SIG-M5 treated with dmso at 0.1 percent for 504 hours (cell line): ENCODE results near the gene TRIM45.
A peak's percentile ranks its signal among the peaks of the same experiment; 100 is the strongest.
"Not testable (repeated sequence)": the region's sequence is repeated elsewhere in the genome, so short reads cannot be mapped to it uniquely, and the experiment has no call there.

Experiments used
- DNase-seq: peaks from one replicate; lab custom pipeline; 2025; ENCODE audit not compliant: unreplicated experiment; lab: John Stamatoyannopoulos, UW

TRIM45 gene, protein sequence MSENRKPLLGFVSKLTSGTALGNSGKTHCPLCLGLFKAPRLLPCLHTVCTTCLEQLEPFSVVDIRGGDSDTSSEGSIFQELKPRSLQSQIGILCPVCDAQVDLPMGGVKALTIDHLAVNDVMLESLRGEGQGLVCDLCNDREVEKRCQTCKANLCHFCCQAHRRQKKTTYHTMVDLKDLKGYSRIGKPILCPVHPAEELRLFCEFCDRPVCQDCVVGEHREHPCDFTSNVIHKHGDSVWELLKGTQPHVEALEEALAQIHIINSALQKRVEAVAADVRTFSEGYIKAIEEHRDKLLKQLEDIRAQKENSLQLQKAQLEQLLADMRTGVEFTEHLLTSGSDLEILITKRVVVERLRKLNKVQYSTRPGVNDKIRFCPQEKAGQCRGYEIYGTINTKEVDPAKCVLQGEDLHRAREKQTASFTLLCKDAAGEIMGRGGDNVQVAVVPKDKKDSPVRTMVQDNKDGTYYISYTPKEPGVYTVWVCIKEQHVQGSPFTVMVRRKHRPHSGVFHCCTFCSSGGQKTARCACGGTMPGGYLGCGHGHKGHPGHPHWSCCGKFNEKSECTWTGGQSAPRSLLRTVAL

DNA sequence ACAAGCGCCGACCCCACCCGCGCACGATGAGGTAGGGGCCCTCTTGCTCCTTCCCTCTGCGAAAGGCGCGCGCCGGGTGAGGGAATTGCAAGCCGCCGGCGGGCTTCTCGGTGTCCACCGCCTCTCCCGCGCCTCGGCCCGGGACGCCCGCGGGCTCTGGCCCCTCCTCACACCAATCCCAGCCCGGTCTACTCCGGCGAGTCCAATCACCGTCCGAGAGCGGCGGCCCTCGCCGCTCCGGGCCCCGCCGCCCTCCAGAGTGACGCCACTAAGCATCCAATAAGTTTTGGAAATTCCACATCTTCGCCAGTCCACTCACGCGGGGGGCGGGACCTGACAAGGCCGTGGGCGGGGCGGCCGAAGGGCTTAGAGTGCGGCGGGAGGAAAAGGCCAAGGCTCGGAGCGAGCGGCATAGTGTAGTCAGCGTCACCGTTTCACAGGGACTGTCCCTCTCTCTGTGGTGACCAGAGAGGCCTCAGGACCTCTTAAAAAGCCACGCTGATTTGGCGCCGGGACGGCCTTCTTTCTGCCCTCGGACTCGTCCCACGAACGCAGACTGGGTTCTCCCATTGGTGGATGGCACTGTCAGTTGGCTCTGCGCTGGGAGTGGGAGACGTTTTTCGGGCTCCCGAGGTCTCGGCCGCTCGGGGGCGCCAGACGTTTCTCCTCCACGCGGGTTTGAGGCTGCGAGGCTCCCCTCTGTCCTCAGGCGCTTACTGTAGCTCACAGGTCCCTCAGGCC lies at the start of gene TRIM45:
Gene TRIM45 (minus strand): TSS at position 161 of the 741 bp plus-strand sequence. CDS start 548 bp downstream, outside the sequence.
- peak; percentile 92 for DNase-seq

DNA sequence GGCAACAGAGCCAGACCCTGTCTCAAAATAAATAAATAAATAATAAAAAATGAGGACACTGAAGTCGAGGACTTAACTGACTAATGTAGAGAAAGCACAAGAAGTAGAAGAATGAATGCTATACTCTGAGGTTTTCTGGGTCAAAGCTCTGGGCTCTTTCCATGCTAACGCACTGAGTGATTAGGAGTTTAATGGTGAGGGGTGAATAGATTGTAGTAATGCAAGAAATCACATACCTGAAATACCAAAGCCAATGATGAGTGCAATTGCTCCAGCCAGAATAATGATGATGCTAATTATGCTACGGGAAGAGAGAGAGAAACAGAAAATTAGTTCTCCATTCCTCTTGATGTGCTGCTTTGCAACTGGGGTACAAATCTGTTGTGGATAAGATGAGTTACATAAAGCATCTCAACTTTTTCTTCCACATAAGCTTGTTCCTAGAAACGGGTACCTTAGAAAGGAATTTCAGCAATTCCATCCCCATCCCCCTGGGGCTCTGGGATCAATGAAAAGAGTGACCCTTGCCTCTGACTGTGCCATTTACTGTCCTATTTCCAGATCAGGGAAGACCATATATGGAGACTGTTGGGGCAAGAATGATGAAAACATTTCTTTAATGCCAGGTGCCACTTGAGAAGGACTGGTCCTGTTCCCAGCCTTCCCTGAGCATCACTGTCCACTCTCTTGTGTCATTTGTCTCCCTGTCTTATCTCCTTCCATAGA lies 48.5 kb upstream of the TRIM45 start:
- no peak for DNase-seq

DNA sequence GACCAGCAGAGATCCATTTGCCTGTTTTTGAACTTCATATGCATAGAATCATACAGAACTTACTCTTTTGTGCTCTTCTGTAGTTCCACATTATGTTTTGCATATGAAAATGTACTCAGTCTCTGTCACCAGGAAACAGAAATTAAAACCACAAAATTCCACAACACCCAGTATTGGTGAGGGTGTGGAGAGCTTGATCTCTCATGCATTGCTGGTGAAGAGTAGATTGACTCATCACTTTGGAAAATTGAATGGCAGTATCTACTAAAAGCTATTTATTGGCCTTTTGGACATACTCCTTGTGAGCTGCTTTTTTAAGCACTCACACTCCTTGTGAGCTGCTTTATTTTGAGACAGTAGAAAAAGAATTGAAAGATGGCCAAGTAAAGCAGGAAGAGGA lies 45.9 kb upstream of the TRIM45 start:
- no peak for DNase-seq

DNA sequence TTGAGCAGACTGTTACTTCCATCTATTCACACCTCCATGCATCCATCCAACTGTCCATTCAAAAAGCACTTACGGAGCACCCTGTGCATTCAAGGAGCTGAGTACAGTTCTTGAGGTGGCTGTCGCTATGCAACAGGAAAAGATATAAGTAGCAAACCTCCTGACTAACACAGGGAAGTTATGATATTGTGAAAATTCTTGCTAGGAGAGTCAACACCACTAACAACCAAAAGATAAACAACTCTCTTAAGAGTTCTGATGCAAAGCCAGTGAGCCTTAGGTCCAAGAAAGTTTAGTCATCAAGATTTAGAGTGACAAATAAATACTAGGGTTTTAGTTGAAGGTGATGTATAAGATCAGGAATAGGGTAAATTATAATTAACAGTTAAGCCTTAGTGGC lies 44.5 kb upstream of the TRIM45 start:
- DNase-seq, result no peak

DNA sequence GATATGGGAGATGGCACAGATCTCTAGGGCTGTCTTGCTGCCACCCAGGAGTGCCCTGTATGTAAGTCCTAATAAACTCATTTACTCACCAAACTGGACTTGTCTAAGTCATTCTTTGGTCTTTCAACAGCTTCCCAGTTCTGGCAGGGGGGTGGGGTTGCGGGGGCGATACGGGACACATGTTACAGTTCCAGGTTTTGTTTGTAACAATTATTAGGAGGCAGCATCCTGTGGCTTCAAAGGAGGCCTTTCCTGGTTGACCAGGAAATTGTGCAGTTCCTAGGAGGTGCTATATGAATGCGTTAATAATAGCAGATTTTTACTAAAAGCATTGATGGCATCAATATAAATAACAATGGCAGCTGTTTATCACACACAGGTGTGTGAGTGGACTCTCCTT lies 42.7 kb upstream of the TRIM45 start:
- no peak for DNase-seq

DNA sequence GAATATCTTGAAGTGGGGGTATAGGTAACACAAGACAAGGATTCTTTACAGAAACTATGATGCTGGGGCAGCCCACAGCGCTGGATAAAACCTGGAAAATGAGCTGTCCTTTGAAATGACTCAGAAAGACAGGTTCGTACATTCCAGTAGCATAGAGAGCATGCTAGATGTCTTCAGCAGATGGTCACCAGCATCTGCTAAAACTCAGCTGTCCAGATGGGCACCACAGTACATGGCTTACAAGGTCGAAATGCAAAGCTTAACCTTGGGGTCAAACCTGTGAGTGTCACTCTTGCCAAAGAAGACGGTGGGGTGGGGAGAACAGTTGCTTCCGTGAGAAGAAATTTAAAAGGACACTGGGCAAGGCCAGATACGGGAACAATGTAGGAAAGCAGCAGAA lies 41.3 kb upstream of the TRIM45 start:
- no peak for DNase-seq

DNA sequence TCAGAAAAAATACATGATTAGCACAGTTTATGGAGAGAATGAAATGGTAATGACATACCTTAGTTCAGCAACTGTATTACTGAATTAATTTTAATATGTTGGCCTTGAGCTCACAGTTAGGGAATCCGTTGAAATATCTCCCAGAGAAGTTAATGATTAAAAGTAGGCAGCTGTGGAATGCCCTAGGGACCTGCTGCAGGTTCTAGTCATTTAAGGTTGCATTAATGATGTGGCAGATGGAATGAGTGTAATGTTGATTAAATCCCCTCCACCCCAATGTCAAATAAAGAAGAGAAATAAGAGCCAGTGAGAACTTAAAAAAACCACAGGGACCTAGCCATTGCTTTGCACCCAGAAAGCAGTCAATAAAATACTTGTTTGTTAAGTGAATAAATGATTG lies 40.3 kb upstream of the TRIM45 start:
- no peak for DNase-seq

DNA sequence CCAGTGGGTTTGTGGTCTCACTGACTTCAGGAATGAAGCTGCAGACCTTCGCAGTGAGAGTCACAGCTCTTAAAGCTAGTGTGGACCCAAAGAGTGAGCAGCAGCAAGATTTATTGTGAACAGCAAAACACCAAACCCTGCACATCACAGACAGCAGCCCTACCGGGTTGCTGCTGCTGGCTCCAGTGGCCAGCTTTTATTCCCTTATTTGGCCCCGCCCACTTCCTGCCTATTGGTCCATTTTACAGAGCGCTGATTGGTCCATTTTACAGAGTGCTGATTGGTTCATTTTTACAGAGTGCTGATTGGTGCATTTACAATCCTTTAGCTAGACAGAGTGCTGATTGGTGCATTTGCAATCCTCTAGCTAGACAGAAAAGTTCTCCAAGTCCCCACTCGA lies 29.8 kb upstream of the TRIM45 start:
- DNase-seq, result not testable (repeated sequence)

DNA sequence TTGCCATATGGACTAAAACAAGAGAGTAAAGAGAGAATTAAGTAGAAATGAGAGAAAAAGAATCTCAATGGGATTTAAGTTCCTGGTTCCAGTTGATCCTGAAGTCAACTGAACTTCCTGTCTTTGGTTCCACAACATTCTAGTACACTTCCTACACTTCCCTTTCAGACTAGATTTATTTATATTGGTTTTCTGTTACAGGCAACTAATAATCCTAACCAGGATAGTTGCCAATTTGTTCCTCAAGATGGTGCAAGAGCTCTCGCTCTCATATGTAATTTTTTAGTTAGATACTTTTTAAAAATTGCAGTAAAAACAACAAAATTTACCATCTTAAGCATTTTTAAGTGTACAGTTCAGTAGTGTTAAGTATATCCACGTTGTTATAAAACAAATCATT lies 28.8 kb upstream of the TRIM45 start:
- DNase-seq, result no peak

DNA sequence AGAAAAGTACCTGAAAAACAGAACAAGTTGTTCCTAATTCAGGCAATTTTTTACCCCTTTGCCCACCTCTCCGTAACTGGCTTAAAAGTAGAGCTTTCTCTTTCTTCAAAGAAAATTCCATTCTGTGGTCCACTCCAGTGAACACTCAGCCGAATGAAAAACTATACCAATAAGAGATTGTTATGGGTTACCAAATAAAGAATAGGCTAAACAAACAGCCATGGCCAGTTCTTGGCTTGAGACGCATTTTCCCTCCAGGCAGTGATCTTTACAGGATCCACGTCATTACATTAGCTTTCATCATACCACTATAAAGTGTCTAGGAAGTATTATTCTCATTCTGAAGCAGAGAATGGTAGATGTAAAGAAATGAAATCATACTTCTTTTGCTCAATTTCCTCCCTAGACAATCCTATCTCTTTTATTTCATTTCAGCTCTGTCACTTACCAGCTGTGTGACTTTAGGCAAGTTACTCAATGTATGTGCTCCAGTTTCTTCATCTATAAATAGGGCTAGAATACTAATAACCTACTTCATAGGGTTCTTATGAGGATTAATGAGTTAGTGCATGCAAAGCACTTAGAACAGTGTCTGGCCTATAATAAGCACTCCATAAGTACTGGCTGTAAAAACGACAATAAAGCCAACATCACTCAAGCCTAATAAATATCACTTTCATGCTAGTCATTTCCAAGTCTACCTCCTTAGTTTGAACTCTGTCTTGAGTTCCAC lies 26.5 kb upstream of the TRIM45 start:
- DNase-seq, result no peak

DNA sequence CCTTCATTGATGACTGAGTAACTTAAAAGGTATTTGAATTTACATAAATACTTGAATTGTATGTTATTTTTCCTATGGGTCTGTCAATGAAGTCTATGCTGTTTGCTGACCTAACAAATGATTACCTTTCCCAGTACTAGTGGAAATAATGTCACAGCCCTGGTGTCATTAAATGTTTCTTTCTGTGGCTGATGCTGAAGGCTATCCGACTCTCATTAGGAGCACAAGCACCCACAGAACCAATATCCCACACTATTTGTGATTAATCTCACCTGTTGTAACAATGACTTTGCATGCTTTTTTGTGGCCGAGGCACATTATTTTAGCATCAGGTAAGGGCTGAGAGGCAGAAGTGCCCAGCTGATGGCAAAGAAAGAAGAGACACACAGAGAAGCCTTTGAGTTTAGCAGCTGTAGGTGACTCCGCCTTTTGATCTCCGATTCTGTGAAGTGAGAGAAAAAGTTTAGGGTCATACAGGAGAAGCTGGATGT lies 25.8 kb upstream of the TRIM45 start:
- DNase-seq, result no peak

DNA sequence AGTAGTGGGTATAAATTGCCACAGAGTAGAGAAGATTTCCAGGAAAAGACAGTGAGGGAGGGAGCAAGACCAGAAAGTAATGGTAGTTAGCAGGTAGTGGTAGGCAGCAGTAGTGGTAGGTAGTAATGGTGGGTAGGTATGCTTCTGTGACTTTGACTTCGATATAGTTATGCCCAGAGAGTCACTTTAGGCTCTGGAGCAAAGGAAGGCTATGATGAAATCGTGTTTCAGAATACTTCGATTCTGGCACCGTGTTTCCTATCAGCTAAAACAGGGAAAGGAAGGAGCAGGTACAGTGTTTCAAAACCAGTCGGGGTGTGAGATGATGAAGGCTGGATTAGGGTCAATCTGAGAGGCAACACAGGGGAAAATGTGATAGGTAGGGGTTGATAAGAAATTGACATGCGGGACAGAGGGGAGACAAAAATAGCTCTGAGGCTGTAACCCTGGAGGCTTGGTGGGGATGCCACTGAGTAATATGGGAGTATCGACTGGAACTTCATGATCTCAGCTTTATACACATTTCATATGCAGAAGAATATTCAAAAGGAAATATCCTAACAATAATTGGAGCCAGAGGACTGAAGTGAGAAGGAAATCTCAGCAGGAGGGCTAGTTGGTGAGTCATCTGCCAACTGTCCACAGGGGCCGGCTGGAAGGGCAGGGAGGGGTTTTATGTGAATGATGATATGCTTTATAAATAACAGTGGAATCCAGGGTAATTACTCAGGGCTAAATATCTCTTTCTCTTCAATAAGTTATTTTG lies 25.2 kb upstream of the TRIM45 start:
- no peak for DNase-seq

DNA sequence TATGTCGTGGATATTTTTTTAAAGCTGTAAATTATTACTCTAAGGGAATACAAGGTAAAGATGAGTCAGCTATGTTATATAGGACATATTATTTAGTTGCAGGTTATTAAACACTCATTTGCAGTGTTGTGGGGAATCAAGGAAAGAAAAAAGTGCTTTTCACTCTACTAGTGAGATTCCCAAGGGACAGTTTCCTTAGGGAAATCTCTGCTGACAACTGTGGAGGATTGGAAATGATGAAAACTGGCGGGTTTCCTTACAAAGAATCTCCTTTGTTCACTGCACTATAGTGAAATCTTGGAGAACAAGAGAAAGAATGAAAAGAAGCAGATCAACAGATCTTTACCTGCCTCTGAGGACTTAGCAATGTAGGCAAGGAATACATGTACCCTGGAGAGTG lies 24.5 kb upstream of the TRIM45 start:
- no peak for DNase-seq

DNA sequence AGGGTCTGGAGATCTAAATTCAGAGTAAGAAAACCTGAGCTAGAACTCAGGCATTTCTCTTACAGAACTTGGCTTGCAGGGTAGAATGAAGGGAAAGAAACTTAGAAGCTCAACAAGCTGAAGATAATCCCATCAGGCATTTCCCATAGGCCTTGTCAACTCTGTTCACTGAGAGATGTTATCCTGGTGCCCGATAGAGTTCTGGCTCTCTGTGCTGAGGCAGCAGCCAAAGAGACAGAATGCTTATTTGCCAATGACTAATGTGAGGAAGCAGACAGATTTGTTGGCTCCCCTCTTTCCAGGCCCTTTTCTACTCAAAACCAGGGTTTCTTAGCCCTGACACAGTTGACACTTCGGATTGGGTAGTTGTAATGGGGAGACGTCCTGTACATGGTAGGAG lies 22.3 kb upstream of the TRIM45 start:
- DNase-seq, result no peak

DNA sequence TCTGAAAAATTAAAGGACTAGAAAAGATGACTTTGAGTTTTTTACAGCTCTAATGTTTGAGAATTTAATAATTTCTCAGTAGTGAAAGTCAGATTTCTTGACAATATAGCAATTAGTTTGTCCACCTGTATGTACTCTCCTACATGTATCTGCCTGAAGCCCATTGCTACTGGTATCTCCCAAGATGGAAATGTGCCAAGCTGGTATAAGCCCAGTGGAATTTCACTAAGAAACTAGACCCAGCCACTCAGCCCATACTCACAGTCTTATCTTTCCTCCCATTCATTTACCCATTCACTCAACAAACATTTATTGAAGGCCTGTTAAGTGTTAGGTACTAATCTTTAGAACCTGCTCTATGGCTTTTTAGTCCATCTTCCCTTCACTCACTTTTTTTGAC lies 21.6 kb upstream of the TRIM45 start:
- DNase-seq, result no peak

DNA sequence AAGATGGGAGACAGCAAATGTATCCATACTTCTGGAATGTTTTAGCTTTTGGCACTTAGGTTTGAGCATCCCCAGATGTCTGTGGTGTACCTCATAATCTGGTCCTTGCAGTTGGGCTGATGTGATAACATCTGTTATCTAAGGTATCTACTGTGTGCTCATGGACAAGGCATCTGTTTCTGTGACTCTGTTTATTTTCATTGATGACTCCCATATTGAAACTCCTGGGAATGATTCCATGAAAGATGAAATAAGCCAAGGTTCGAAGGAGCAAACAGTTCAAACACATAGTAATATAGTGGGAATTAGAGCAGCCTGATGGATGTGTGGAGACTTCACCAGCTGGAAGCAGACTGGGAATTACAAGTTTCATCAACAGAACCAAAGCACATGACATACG lies 20.7 kb upstream of the TRIM45 start:
- no peak for DNase-seq

DNA sequence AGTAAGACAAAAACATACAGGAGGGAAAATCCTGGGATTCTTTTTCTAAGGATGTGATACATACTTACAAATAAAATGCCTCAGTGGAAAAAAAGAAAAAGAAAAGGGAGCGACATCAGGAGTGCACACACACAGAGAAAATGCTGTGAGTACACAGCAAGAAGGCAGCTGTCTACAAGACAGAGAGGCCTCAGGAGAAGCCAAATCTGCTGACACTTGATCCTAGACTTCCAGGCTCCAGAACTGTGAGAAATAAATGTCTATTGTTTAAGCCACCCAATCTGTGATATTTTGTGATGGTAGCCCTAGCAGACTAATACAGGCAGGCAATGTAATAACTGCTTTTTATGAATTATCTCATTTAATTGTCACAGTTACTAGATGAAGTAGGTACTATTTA lies 17.0 kb upstream of the TRIM45 start:
- DNase-seq, result no peak

DNA sequence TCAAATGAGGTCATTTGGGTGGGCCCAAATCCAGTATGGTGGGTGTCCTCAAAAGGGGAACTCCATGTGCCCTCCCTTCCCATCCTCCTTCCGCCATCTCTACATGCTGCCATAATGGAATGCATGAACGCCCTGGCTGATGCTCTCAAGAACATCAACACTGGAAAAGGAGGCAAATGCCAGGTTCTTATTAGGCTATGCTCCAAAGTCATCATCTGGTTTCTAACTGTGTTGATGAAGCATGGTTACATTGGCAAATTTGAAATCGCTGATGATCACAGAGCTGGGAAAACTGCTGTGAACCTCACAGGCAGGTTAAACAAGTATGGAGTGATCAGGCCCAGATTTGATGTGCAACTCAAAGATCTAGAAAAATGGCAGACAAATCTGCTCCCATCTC lies 16.6 kb upstream of the TRIM45 start:
- DNase-seq, result no peak

DNA sequence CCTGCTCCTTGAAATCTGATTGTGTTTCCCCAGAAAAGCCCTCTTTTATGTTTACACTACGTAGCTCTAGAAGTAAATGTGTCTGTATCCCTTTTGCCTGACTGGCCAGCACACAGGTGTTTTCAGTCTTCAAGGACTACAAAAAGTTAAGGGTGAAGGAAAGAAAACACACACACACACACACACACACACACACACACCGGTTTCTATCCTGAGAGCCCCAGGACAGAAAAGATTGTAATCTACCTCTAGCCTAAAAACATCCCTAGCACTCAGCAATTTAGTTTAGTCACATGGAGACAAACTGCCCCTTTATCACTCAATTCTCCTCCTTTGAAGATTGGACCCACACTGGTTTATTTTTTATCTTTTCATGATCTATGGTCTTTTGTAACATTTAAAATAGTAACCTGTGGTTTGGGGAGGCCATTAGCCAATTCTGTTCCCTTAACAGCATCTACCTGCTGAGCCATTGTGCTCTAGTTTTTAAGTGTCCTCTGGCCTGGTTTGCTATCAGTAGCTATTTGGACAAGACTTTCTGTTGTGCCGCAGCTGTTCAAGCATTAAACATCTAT lies 15.8 kb upstream of the TRIM45 start:
- DNase-seq, result no peak

DNA sequence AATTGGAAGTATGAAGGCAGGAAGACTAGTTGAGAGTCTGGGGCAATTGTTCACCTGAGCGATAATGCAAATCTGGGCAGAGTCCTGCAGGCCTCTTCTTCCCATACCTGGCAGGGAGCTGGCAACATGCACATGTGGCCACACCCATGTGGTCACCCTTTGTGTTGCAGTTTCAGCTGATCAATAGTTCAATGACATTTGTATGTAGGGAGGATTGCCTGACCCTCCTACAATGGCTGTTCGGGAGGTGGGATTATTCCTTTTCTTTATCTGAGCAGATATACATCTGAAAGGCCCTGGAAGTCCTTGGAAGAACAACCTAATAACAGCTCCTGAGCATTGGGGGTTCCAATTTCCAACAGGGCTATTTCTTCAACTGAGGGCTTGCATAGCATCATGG lies 15.2 kb upstream of the TRIM45 start:
- DNase-seq, result no peak
